Ovary (tissue), 9 donors: ENCODE measurements around the gene FSD1. TPM values are rescaled to one million over a fixed set of nuclear protein-coding genes. Genes with fewer than 3 reads are reported as not detected.
"Not testable (repeated sequence)": the region's sequence is repeated elsewhere in the genome, so short reads cannot be mapped to it uniquely, and the experiment has no call there.

Experiments used
- DNase-seq, 5 donors: peaks; one replicate each; pipeline ENCODE4 v3.0.0-alpha.2; 2019 to 2020
- H3K27ac ChIP-seq, 2 donors: fragments of 200-600 bp; one replicate each; pipeline versions ENCODE4 v1.5.1 to v1.8.0; 2019 to 2022
- H3K27me3 ChIP-seq: fragments of 200-600 bp; one replicate; pipeline ENCODE4 v1.8.0; 2022
- H3K36me3 ChIP-seq: fragments of 200-600 bp; sonication (generic); one replicate; pipeline ENCODE4 v1.5.1; 2019
- H3K4me1 ChIP-seq: one replicate; pipeline ENCODE4 v1.8.1; 2013; ENCODE audit warnings: mild to moderate bottlenecking, moderate library complexity; ENCODE audit not compliant: insufficient read depth
- H3K4me3 ChIP-seq: fragments of 200-600 bp; sonication (generic); one replicate; pipeline ENCODE4 v1.5.1; 2017
- H3K9me3 ChIP-seq, 2 donors: fragments of 200-600 bp in 1 of 2; sonication (generic) in 1 of 2; one replicate each; pipeline versions ENCODE4 v1.5.1 to v1.8.1; 2013 to 2019; ENCODE audit warnings: mild to moderate bottlenecking in 1 of 2, moderate library complexity in 1 of 2
- EP300 ChIP-seq: sonication (generic); formaldehyde crosslinking; IDR thresholded peaks from one replicate; pipeline ENCODE4 v1.6.1; 2017; ENCODE audit warnings: antibody characterized with exemption
- POLR2A ChIP-seq: fragments of 450-650 bp; IDR thresholded peaks from one replicate; pipeline ENCODE4 v1.6.1; 2017; ENCODE audit warnings: antibody characterized with exemption, mild to moderate bottlenecking, moderate library complexity
- WGBS, 3 donors: extraction: QIAGEN DNeasy Blood & Tissue Kit in 1 of 3; methylation state at CpG; one replicate each; pipeline versions ENCODE4 v1.1.5 to v1.1.7; 2013 to 2017; 5-methylcytosine and 5-hydroxymethylcytosine counted together
- intact Hi-C, 4 donors: fragments of 100-400 bp; cut with DNase I; formaldehyde crosslinking; loops; one replicate each; pipeline versions ENCODE4 v1.11.0 to v1.15.1; 2022 to 2023
- polyA plus RNA-seq, 2 donors: library from polyadenylated mRNA; stranded (reverse); fragments of 200-250 nt in 1 of 2; fragments of 350-450 nt in 1 of 2; fragmentation: Illumina TruSeq in 1 of 2; extraction: RNeasy Lipid Tissue Mini Kit (QIAGEN cat#74804) in 1 of 2; gene quantifications; one replicate each; pipeline ENCODE4 v1.2.3, GENCODE V29; 2013 to 2014
- total RNA-seq, 7 donors: library from RNA; depleted of rRNA in 2 of 7; stranded (reverse); fragments of >200 nt in 2 of 7; fragmentation: NEBNext Ultra II Directional in 3 of 7; extraction: Animal tissue kit (Norgen Biotek cat#: 25700) in 3 of 7; gene quantifications; one replicate each; pipeline versions ENCODE4 v1.1.0 to v1.2.4, GENCODE V29; 2016 to 2023
- TF ChIP-seq, protein P1 (sequence below), 3 donors: fragments of 450-650 bp in 2 of 3; fragments of 200-600 bp in 1 of 3; IDR thresholded peaks; one replicate each; pipeline versions ENCODE4 v1.5.1 to v1.8.0; 2016 to 2022; ENCODE audit warnings: antibody characterized with exemption in 3 of 3, mild to moderate bottlenecking in 1 of 3
- donor health status: DM: no; HTN: no; CAD: no; lungs with moderate emphysema.
- donor health status: DM: no; HTN: no; CAD: no.
- donor health status: Bipolar disorder and iron deficiency.
- donor health status: DM: yes; HTN: yes; CAD: no.
- donor health status: DM: no; HTN: no; CAD: no.
- donor health status: DM: yes; HTN: yes; CAD: no.

The FSD1 gene
- total and polyA plus RNA-seq, 9 donors: 0.11 to 0.48 (median 0.18) TPM; not detected in 6

- Histone ChIP-seq H3K27ac (no peak overlapping the region), H3K9me3 (no peaks in the 10 kb centered on the region), H3K27me3 (no peaks in the 10 kb centered on the region), H3K4me3 (no peak overlapping the region), H3K4me1 (peaks cover 1% of the 10 kb centered on the region), H3K36me3 (no peaks in the 10 kb centered on the region)
- no peak for DNase-seq
- WGBS, 3 donors: 85 to 92% (median 86%) methylated on average over 28 to 30 of the region's 30 CpGs
- intact Hi-C loops: loop anchor here (5.0 to 10.0 kb wide), 6 partner anchors 77 to 287 kb away; partner anchors contain the start of genes MPND (in 1 of the 4) and SEMA6B (in 1 of the 4)
- no peak for TF ChIP-seq EP300
- TF ChIP-seq, protein P1, sequence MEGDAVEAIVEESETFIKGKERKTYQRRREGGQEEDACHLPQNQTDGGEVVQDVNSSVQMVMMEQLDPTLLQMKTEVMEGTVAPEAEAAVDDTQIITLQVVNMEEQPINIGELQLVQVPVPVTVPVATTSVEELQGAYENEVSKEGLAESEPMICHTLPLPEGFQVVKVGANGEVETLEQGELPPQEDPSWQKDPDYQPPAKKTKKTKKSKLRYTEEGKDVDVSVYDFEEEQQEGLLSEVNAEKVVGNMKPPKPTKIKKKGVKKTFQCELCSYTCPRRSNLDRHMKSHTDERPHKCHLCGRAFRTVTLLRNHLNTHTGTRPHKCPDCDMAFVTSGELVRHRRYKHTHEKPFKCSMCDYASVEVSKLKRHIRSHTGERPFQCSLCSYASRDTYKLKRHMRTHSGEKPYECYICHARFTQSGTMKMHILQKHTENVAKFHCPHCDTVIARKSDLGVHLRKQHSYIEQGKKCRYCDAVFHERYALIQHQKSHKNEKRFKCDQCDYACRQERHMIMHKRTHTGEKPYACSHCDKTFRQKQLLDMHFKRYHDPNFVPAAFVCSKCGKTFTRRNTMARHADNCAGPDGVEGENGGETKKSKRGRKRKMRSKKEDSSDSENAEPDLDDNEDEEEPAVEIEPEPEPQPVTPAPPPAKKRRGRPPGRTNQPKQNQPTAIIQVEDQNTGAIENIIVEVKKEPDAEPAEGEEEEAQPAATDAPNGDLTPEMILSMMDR (IDR thresholded peaks at IDR 0.05): no peak
- no peak for TF ChIP-seq POLR2A
These were observed 36.2 kb upstream of the FSD1 start for GRCh38 chr19:4267901-4268815.

GRCh38 chr19:4268816-4269430 is 35.5 kb upstream of the FSD1 start:
- TF ChIP-seq EP300: no peak
- TF ChIP-seq POLR2A: no peak
- TF ChIP-seq, protein P1 (IDR thresholded peaks at IDR 0.05): no peak
- no peaks in the 10 kb centered on the region for H3K27me3 ChIP-seq
- no peaks in the 10 kb centered on the region for H3K36me3 ChIP-seq
- H3K9me3 ChIP-seq: no peaks in the 10 kb centered on the region
- intact Hi-C loops: loop anchor here (5.0 to 10.0 kb wide), 6 partner anchors 76 to 286 kb away; partner anchors contain the start of genes MPND (in 1 of the 4) and SEMA6B (in 1 of the 4)
- WGBS, 3 donors: 87 to 89% (median 89%) methylated on average over 12 to 13 of the region's 13 CpGs
- H3K4me3 ChIP-seq: no peak overlapping the region
- no peak overlapping the region for H3K27ac ChIP-seq
- H3K4me1 ChIP-seq: peaks cover 1% of the 10 kb centered on the region
- no peak for DNase-seq

GRCh38 chr19:4272894-4273293 is 31.5 kb upstream of the FSD1 start:
- peaks cover 1% of the 10 kb centered on the region for H3K4me1 ChIP-seq
- H3K36me3 ChIP-seq: no peaks in the 10 kb centered on the region
- H3K27me3 ChIP-seq: no peaks in the 10 kb centered on the region
- 65 to 79% (median 69%) methylated on average over 10 of the region's 10 CpGs for WGBS, 3 donors
- intact Hi-C loops: no loop called here
- DNase-seq: no peak
- H3K27ac ChIP-seq: no peak overlapping the region
- no peaks in the 10 kb centered on the region for H3K9me3 ChIP-seq
- TF ChIP-seq EP300 (no peak), POLR2A (no peak)
- TF ChIP-seq, protein P1 (IDR thresholded peaks at IDR 0.05): no peak
- H3K4me3 ChIP-seq: no peak overlapping the region

DNA sequence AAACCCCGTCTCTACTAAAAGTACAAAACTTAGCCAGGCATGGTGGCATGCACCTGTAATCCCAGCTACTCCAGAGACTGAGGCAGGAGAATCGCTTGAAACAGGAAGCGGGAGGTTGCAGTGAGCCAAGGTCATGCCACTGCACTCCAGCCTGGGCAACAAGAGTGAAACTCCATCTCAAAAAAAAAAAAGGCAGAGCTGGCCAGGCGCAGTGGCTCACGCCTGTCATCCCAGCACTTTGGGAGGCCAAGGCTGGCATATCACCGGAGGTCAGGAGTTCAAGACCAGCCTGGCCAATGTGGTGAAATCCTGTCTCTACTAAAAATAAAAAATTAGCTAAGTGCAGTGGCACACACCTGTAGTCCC is 30.1 kb upstream of the FSD1 start:
- H3K27me3 ChIP-seq, H3K36me3 ChIP-seq, H3K9me3 ChIP-seq, intact Hi-C loops, DNase-seq, H3K4me1 ChIP-seq, H3K27ac ChIP-seq, H3K4me3 ChIP-seq: not testable (repeated sequence)
- WGBS, 3 donors: 75 to 88% (median 82%) methylated on average over 6 of the region's 6 CpGs
